Gastroesophageal sphincter (tissue), 3 donors: ENCODE results near the gene TMEM132E.

Source experiments
- EP300 ChIP-seq: sonication (generic); formaldehyde crosslinking; IDR thresholded peaks from one replicate; pipeline ENCODE4 v1.6.1; 2017; ENCODE audit warnings: antibody characterized with exemption, mild to moderate bottlenecking
- POLR2AphosphoS5 ChIP-seq: sonication (generic); formaldehyde crosslinking; IDR thresholded peaks from one replicate; pipeline ENCODE4 v1.6.1; 2017; ENCODE audit warnings: antibody characterized with exemption
- TF ChIP-seq, protein P1 (sequence below), 4 experiments: fragments of 200-600 bp in 2 of 4; fragments of 450-650 bp in 2 of 4; sonication (generic) in 1 of 4; IDR thresholded peaks; one replicate each; pipeline ENCODE4 v1.5.1; 2017 to 2019; ENCODE audit warnings: antibody characterized with exemption in 4 of 4, mild to moderate bottlenecking in 2 of 4, moderate library complexity in 2 of 4

DNA sequence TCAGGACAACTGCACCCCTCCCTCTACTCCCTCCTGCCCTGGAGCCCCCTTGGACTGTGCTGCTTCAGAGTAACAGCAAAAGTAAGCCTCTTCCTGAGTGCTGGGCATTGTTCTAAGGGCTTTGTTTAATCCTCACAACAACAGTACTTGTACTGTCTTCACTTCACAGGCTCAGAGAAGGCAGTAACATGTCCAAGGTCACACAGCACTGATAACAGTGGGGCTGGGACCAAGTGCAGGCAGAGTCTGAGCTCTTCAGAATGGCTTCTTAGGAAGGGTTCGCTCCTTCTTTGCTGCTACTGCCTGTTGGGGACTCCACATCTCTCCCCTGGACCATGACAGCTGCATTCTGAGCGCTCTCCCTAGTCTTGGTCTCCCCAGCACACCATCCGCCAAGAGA, 24.6 kb downstream of the TMEM132E start:
- TF ChIP-seq, protein P1, sequence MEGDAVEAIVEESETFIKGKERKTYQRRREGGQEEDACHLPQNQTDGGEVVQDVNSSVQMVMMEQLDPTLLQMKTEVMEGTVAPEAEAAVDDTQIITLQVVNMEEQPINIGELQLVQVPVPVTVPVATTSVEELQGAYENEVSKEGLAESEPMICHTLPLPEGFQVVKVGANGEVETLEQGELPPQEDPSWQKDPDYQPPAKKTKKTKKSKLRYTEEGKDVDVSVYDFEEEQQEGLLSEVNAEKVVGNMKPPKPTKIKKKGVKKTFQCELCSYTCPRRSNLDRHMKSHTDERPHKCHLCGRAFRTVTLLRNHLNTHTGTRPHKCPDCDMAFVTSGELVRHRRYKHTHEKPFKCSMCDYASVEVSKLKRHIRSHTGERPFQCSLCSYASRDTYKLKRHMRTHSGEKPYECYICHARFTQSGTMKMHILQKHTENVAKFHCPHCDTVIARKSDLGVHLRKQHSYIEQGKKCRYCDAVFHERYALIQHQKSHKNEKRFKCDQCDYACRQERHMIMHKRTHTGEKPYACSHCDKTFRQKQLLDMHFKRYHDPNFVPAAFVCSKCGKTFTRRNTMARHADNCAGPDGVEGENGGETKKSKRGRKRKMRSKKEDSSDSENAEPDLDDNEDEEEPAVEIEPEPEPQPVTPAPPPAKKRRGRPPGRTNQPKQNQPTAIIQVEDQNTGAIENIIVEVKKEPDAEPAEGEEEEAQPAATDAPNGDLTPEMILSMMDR (IDR thresholded peaks at IDR 0.05): no peak
- TF ChIP-seq POLR2AphosphoS5 (no peak), EP300 (no peak)
